HT1080 (cell line): ENCODE measurements around the gene RTN4R. TPM values are rescaled to one million over a fixed set of nuclear protein-coding genes. Genes with fewer than 3 reads are reported as not detected.
"Not testable (repeated sequence)": the region's sequence is repeated elsewhere in the genome, so short reads cannot be mapped to it uniquely, and the experiment has no call there.

ENCODE experiments used
- DNase-seq: peaks from one replicate; pipeline ENCODE4 v3.0.0-alpha.2; 2015; ENCODE audit warnings: low read depth
- polyA plus RNA-seq, 2 experiments: library from polyadenylated mRNA; depleted of rRNA; stranded (reverse); fragments of >200 nt; gene quantifications; 2 replicates each; pipeline ENCODE4 v1.2.3, GENCODE V29; 2015
- total RNA-seq: library from RNA; depleted of rRNA; stranded (reverse); fragments of >200 nt; shearing (Covaris generic); gene quantifications from 2 replicates; pipeline ENCODE4 v1.2.3, GENCODE V29; 2014; rRNA removed

Gene RTN4R
- total RNA-seq: 2.7 and 4.9 TPM in 2 replicates
- 2.3 and 3.1 TPM in 2 replicates for polyA plus RNA-seq (2015; cell fraction: cytosol; rRNA removed)
- polyA plus RNA-seq (2015; cell fraction: nucleus; rRNA removed): 1.0 and 1.5 TPM in 2 replicates

DNA sequence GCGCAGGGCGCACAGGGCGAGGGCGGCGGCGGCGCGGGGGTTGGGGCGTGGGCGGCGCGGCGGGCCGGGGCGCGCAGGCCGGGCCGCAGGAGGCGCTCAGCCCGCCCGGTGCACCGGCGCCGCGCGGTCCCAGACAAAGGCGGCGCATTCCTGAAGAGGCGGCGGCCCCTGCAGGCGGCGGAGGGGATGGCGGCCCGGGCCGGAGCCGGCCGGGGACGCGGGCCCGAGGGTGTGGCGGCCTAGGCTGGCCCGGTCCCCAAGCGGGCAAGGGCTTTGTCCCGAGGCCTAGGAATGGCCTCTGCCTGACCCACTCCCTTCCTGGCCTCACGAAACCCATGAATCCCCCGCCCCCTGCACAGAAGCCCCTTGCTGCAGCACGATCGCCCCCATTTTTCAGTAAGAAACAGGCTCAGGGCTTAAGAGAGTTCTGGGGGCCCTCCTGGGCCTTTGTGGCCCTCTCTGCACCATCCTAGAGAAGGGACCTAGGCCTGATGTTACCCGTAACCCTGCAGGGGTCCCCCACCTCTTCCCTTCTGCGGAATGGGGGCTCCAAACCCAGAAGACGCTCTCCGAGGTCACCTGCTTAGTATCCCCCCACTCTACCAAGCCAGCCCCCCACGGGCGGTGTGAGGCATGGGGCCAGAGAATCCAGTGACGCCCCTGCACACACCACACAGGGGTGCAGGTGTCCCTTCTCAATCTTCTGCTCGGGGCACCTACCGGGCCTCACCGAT is at the start of gene RTN4R:
Gene RTN4R, minus strand, starts transcription at position 40 of the 734 bp plus-strand sequence. CDS start 226 bp downstream, outside the sequence.
- peak; percentile 17 for DNase-seq

DNA sequence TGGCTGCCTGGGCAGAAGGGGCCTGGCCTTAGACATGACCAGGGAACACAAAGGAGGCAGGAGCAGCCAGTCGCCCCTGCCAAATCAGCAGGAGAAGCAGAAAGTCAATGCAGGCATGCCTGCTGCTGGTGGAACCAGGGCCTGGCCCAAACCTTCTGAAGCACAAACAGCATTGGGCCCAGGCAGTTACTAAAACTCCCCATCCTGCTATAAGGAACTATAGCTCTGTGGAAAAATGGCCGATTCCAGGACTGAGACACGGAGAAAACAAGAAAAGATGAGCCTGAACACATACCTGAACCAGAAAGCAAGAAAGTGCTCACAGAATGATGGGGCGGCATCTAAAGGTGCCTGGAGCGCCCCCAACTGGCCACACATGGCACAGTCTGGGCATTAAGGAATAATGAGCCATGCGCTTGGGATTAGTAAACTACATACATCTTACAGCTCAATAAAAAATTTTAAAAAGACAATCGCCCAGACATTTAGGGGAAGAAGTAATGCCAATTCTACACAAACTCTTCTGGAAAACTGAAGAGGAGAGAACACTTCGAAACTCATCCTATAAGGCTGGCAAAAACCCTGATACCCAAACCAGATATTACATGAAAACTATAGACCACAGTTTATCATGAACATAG is 49.4 kb upstream of the RTN4R start:
- not testable (repeated sequence) for DNase-seq

DNA sequence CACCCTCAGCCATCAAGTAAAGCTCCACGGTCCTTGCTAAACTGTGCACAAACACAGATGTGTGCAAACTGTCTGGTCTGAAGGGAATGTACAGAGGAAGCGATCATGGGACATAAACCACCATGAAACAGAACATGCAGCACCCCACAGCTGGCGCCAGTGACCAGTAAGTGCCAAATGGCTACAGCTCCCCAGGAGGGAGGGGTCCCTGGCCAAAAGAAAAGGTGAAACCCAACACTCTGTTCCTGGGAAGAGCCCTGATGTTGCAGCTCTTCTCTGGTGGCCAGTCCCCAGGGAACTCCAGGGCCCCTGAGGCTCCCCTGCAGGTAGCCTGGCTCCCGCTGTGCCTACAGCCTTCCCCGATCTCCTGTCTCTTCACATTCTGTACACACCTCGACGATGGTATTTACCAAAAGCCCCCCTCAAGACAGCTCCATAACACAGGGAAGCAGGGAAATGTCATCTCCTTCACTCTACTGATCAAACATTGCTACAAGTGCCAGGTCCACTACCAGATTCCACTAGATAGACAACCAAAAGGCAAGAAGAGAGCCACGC is 48.8 kb upstream of the RTN4R start:
- no peak for DNase-seq

- DNase-seq: no peak
Observed at GRCh38 chr22:20316217-20316843, 48.2 kb upstream of the RTN4R start.

GRCh38 chr22:20315337-20316216 is 47.5 kb upstream of the RTN4R start:
- DNase-seq: no peak

- not testable (repeated sequence) for DNase-seq
Observed at GRCh38 chr22:20314741-20315336, 46.7 kb upstream of the RTN4R start.

DNA sequence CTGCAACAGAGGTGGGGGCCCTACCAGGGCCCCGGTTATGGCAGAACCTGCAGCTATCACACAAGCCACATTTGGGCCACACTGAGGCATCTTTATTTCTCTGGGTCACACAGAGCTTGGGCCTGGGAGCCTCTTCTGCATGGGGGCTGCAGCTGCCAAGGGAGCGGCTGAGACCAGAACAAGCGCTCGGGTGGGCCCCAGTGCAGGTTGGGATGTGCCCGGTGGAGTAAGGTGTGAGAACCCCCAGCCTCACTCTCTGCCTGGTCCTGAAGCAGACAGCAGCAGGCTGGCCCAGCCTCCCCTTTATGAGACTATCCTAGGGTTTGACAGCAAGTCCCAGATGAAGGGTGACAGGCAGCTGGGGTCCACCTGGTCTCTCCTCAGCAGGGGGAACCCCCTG is 46.1 kb upstream of the RTN4R start:
- not testable (repeated sequence) for DNase-seq

DNA sequence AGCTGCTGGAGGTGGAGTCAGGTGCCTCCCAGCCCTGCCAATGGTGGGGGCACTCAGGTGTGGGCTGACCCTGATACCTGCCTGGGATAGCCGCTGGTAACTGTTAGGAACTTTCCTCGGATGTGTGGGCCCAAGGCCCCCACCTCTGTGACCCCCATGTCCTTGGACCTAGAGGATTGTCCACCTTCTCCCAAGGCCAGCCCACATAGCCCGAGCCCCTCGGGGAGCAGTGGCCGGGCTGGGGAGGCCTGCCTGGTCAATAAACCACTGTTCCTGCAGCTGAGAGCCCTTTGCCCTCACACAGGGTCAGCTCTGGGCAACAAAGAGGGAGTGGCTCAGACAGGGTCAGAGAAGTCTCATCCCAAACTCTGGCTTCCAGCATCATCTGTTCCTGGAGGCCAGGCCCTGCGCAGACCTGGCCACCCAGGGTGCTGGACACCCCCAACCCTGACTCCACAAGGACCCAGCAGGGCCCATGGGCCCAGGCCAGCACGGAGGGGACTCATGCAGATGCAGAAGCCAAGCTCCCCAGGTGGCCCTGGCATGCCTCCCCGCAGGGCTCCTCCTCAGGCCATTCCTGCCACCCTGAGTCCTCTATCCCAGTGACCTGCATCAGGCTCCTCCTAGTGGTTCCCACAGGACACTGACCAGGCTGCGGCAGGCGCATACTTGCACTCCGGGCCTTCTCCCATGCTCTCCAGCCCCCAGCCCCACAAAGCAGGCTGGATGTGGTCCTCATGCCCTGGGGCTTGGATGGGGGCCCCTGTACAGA is 45.4 kb upstream of the RTN4R start:
- not testable (repeated sequence) for DNase-seq

DNA sequence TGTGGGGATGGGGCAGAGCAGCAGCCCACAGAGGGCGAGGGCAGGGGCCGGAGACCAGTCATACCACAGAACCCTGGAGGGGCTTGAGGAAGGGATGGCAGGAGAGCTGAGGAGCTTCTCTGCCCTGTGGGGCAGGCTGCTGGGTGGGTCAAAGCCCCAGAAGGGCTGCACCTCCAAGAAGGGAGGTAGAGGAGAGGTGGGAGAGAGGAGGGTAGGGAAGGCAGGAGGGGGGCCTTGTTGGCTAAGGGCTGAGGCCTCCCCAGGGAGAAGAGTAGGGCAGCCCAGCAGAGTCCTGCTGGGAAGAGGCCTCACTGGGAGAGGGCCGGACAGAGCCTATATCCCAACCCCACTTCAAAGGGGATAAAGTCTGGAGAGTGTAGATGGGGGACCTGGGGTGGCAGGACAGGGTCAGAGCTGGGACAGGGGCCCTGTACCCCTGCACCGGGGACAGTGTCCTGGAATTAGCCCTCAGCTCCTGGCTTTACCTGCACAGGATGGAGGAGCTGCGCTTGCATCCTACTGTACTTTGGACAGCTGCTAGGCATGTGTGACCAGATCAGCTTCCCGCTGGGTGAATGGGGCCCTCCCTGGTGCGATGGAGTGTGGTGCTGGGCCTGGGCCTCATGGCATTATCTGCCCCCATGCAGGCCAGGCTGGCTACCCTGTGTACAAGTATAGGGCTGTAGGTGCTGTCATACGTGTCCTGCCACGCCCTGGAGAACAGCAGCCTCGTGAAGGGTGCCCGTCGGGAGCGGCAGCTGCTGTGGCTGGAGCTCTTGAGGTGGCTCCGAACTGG is 44.5 kb upstream of the RTN4R start:
- no peak for DNase-seq

DNA sequence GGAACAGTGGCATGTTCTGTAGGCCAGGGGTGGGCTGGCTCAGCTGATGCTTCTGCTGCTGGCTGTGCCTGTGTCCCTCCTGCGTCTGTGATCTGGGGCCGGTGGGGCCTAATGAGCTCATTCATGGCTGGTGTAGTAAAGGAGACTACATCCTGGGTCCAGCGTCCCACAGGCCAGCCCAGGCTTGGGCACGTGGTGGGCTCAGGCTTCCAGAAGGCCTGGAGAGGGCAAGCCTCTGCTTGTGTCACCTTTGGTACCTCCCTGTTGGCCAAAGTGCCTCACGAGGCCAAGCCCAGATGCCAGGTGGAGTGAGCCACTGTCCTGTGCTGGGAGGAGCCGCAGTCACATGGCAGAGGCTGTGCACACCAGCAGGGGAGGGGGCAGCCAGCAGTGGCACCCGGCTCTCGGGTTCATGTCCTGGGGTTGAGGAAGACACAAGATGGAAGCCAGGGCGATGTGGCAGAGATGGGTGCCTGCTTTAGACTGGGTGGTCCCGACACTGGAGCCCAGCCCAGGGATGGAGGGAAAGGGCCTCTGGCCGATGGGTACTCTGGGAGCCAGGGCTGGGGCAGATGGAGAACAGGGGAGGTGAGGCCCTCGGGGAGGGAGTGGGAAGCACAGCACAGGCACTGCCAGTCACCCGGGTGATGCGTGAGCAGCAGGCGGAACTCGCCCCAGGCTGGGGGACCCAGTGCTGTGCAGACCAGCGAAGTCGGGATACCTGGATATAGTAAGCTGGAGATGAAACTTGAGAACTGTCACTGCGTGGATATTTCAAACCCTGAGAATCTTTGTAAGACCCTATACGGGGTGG is 43.3 kb upstream of the RTN4R start:
- not testable (repeated sequence) for DNase-seq

DNA sequence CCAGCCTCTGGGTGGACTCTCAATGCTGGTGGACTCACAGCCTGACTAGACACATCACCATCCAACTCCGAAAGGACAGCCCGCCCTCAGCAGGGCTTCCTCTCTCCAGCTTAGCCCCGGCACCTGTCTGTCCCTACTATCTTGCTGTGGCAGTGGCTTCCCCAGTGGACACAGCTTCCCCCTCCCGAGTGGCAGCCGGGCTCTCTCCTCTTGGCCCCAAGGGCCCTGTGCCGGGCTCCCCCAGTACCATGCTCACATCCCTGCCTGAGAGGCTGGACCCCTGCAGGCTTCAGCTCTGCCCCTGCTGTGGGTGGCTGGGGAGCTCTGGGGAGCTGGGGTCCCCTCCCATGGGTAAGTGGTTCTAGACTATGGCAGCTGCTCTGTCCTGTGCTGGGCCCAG is 42.7 kb upstream of the RTN4R start:
- DNase-seq: not testable (repeated sequence)

GRCh38 chr22:20310180-20310579 is 42.1 kb upstream of the RTN4R start:
- DNase-seq: not testable (repeated sequence)

DNA sequence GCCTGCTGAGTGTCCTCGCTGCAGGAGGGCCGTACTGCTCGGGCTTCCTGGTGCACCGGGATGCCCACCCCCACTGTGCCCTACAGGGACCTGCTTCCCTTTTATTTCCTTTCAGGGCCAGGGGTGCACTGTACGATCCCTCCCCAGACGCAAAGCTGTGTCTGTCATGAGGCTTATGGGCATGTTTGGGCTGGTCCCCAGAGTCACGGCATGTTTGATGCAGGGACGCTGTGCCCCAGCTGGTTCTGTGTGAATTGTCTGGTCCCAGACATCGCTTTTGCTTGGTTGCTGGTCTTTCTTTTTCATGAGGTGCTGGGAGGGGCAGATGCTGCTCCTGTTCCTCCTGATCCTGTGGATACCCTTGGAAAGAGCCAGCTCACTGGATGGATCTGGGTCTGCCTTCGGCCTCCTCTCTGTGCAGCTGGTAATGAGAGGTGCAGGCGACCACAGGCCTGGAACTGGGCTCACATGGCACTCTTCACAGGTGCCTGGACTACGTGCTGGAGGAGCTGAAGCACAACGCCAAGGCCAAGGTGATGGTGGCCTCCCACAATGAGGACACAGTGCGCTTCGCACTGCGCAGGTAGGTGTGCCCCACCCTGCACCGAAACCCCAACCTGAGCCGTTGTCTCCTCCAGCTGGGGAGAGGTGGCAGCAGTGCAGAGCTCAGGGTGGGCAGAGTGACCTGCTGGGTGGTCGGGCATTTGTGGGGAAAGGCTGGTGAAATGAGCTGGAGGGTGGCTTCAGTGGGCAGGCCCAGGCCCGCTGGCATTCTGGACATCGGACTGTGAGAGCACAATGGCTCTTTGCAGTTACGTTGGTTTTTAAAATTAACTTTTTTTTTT is 40.9 kb upstream of the RTN4R start:
- not testable (repeated sequence) for DNase-seq

GRCh38 chr22:20307448-20308447 is 39.6 kb upstream of the RTN4R start:
- not testable (repeated sequence) for DNase-seq

- not testable (repeated sequence) for DNase-seq
Observed at GRCh38 chr22:20306646-20307447, 38.7 kb upstream of the RTN4R start.
